Measurements from ENCODE around the gene FABP3. TPM values are rescaled to one million over a fixed set of nuclear protein-coding genes. Genes with fewer than 3 reads are reported as not detected.

Gene FABP3
- total RNA-seq, 1 experiment from 2014 or later: 0.40 TPM

DNA sequence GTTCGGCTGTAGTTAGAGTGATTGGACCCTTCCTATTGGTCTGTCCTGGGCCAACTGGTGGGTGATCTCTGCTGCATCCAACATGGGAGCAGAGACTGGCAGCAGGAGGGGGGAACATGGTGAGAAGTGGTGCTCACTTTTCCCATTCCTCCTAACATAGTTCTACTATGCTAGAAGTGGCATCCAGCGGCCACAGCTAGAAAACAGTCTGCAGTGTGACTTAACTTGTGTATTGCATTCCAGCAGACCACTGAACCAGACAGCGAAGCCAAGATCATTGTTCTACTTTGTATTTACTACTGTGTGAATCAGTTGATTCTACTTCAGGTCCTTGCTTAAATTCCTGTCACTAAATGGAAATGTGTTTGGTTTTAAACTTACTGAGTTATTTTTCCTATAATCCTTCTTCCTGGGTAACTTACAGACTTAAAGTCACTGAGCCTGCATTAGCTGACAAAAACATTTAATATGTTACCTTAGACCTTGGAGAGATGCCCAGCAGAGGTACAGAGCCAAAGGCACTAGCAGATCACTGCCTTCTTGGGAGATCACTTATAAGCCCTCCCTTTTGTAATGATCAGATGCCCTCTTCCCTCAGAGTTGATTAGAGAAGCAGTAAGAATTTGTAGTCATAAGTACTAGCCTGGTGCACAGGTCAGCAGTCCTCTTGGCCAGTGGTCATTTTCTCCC is 8.2 kb downstream of the FABP3 start:
- CTCF ChIA-PET: no interaction called here

GRCh38 chr1:31362032-31362431 is 10.8 kb downstream of the FABP3 start:
- no peak for DNase-seq
- H3K27ac ChIP-seq (ENCODE audit: low read length): no peak overlapping the region
- H3K9me2 ChIP-seq (replicated peaks; ENCODE audit: low read length): no peaks in the 10 kb centered on the region
- H3K4me1 ChIP-seq (ENCODE audit: insufficient read depth, low read length): no peaks in the 10 kb centered on the region
- ATAC-seq: no peak
- TF ChIP-seq, protein P1, sequence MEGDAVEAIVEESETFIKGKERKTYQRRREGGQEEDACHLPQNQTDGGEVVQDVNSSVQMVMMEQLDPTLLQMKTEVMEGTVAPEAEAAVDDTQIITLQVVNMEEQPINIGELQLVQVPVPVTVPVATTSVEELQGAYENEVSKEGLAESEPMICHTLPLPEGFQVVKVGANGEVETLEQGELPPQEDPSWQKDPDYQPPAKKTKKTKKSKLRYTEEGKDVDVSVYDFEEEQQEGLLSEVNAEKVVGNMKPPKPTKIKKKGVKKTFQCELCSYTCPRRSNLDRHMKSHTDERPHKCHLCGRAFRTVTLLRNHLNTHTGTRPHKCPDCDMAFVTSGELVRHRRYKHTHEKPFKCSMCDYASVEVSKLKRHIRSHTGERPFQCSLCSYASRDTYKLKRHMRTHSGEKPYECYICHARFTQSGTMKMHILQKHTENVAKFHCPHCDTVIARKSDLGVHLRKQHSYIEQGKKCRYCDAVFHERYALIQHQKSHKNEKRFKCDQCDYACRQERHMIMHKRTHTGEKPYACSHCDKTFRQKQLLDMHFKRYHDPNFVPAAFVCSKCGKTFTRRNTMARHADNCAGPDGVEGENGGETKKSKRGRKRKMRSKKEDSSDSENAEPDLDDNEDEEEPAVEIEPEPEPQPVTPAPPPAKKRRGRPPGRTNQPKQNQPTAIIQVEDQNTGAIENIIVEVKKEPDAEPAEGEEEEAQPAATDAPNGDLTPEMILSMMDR (conservative IDR thresholded peaks at IDR 0.05; ENCODE audit: low read depth, low read length): no peak
- H3K4me2 ChIP-seq (ENCODE audit: low read length): no peak overlapping the region
- H3K4me3 ChIP-seq (ENCODE audit: low read length): no peak overlapping the region
- no peaks in the 10 kb centered on the region for H3F3A ChIP-seq (ENCODE audit: low read length, unreplicated experiment)
- peaks cover 10% of the 10 kb centered on the region for H3K36me3 ChIP-seq (ENCODE audit: low read depth, low read length)
- BruUV-seq (replicated peaks): no TSS peak
- no peaks in the 10 kb centered on the region for H4K20me1 ChIP-seq (ENCODE audit: low read length)
- intact Hi-C loops (cut with micrococcal nuclease): no loop called here
- H2AFZ ChIP-seq (ENCODE audit: low read length): no peak overlapping the region
- no peaks in the 10 kb centered on the region for H3K27me3 ChIP-seq (ENCODE audit: low read length)
- H3K9me3 ChIP-seq (ENCODE audit: low read length): no peaks in the 10 kb centered on the region
- H3K9ac ChIP-seq (ENCODE audit: low read length): no peak overlapping the region
- POLR2A ChIA-PET (ENCODE audit: unreplicated experiment): no interaction called here
- CTCF ChIA-PET: no interaction called here
- H3K79me2 ChIP-seq (ENCODE audit: low read length): no peaks in the 10 kb centered on the region

More for the DNA sequence above, 8.2 kb downstream of the FABP3 start:
- Histone ChIP-seq H3K4me3 (ENCODE audit: low read length) (no peak overlapping the region), H3K36me3 (ENCODE audit: low read depth, low read length) (peaks cover 10% of the 10 kb centered on the region), H3K4me1 (ENCODE audit: insufficient read depth, low read length) (no peaks in the 10 kb centered on the region), H3F3A (ENCODE audit: low read length, unreplicated experiment) (no peaks in the 10 kb centered on the region), H3K9ac (ENCODE audit: low read length) (no peak overlapping the region), H3K4me2 (ENCODE audit: low read length) (no peak overlapping the region), H3K79me2 (ENCODE audit: low read length) (no peaks in the 10 kb centered on the region), H3K9me3 (ENCODE audit: low read length) (no peaks in the 10 kb centered on the region), H3K27ac (ENCODE audit: low read length) (no peak overlapping the region), H2AFZ (ENCODE audit: low read length) (no peak overlapping the region), H3K27me3 (ENCODE audit: low read length) (no peaks in the 10 kb centered on the region), H3K9me2 (replicated peaks; ENCODE audit: low read length) (no peaks in the 10 kb centered on the region), H4K20me1 (ENCODE audit: low read length) (no peaks in the 10 kb centered on the region)
- TF ChIP-seq EZH2 (IDR thresholded peaks at IDR 0.05; ENCODE audit: low read length, unreplicated experiment): no peak
- TF ChIP-seq, protein P1 (conservative IDR thresholded peaks at IDR 0.05; ENCODE audit: low read depth, low read length): no peak
- TF ChIP-seq EZH2phosphoT487 (IDR thresholded peaks at IDR 0.05; ENCODE audit: borderline replicate concordance, low read length): no peak
- ATAC-seq: no peak
- no TSS peak for BruUV-seq (replicated peaks)
- POLR2A ChIA-PET (ENCODE audit: unreplicated experiment): interaction anchor here (0.6 kb wide), 1 partner anchor 381 kb away, joined by 4 read pairs; no protein-coding TSS in a partner anchor
- DNase-seq: no peak
- intact Hi-C loops (cut with micrococcal nuclease): no loop called here

GRCh38 chr1:31361607-31362006 is 11.3 kb downstream of the FABP3 start:
- ATAC-seq (no peak), DNase-seq (no peak)
- H3K4me2 ChIP-seq (ENCODE audit: low read length): no peak overlapping the region
- peaks cover 10% of the 10 kb centered on the region for H3K36me3 ChIP-seq (ENCODE audit: low read depth, low read length)
- BruUV-seq (replicated peaks): no TSS peak
- no peaks in the 10 kb centered on the region for H3K27me3 ChIP-seq (ENCODE audit: low read length)
- H4K20me1 ChIP-seq (ENCODE audit: low read length): no peaks in the 10 kb centered on the region
- intact Hi-C loops (cut with micrococcal nuclease): no loop called here
- no peak overlapping the region for H3K27ac ChIP-seq (ENCODE audit: low read length)
- no peak overlapping the region for H2AFZ ChIP-seq (ENCODE audit: low read length)
- TF ChIP-seq, protein P1 (conservative IDR thresholded peaks at IDR 0.05; ENCODE audit: low read depth, low read length): no peak
- TF ChIP-seq EZH2 (IDR thresholded peaks at IDR 0.05; ENCODE audit: low read length, unreplicated experiment): no peak
- no peak for TF ChIP-seq EZH2phosphoT487 (IDR thresholded peaks at IDR 0.05; ENCODE audit: borderline replicate concordance, low read length)
- ChIA-PET CTCF (no interaction called here), POLR2A (ENCODE audit: unreplicated experiment) (no interaction called here)
- no peaks in the 10 kb centered on the region for H3F3A ChIP-seq (ENCODE audit: low read length, unreplicated experiment)
- H3K79me2 ChIP-seq (ENCODE audit: low read length): no peaks in the 10 kb centered on the region
- H3K9ac ChIP-seq (ENCODE audit: low read length): no peak overlapping the region
- H3K9me2 ChIP-seq (replicated peaks; ENCODE audit: low read length): no peaks in the 10 kb centered on the region
- H3K4me3 ChIP-seq (ENCODE audit: low read length): no peak overlapping the region
- no peaks in the 10 kb centered on the region for H3K9me3 ChIP-seq (ENCODE audit: low read length)
- no peaks in the 10 kb centered on the region for H3K4me1 ChIP-seq (ENCODE audit: insufficient read depth, low read length)

Measured in PC-3 (cell line).